ENCODE data around the gene SNTG2.

Gene SNTG2

GRCh38 chr2:1147873-1148612, 197.4 kb downstream of the SNTG2 start:
- DNase-seq (ENCODE audit: low spot score) = no peak

- no peak for DNase-seq (ENCODE audit: low spot score)
Measured at GRCh38 chr2:1150724-1151511, 200.3 kb downstream of the SNTG2 start.

- no peak for DNase-seq (ENCODE audit: low spot score)
Measured at GRCh38 chr2:1152375-1152774, 201.7 kb downstream of the SNTG2 start.

- DNase-seq (ENCODE audit: low spot score) = no peak
Measured at GRCh38 chr2:1153920-1154319, 203.3 kb downstream of the SNTG2 start.

- no peak for DNase-seq (ENCODE audit: low spot score)
Measured at GRCh38 chr2:1154710-1155594, 204.3 kb downstream of the SNTG2 start.

GRCh38 chr2:1156059-1156458, 205.4 kb downstream of the SNTG2 start:
- no peak for DNase-seq (ENCODE audit: low spot score)

GRCh38 chr2:1156531-1156930, 205.9 kb downstream of the SNTG2 start:
- DNase-seq (ENCODE audit: low spot score) = no peak

- DNase-seq (ENCODE audit: low spot score) = no peak
Measured at GRCh38 chr2:1157107-1157506, 206.5 kb downstream of the SNTG2 start.

- DNase-seq (ENCODE audit: low spot score) = no peak
Measured at GRCh38 chr2:1159013-1159412, 208.4 kb downstream of the SNTG2 start.

GRCh38 chr2:1162246-1162645, 211.6 kb downstream of the SNTG2 start:
- no peak for DNase-seq (ENCODE audit: low spot score)

- DNase-seq (ENCODE audit: low spot score) = no peak
Measured at GRCh38 chr2:1162768-1163584, 212.3 kb downstream of the SNTG2 start.

- DNase-seq (ENCODE audit: low spot score) = no peak
Measured at GRCh38 chr2:1166976-1167375, 216.3 kb downstream of the SNTG2 start.

GRCh38 chr2:1168846-1169245, 218.2 kb downstream of the SNTG2 start:
- no peak for DNase-seq (ENCODE audit: low spot score)

- no peak for DNase-seq (ENCODE audit: low spot score)
Measured at GRCh38 chr2:1169291-1169949, 218.8 kb downstream of the SNTG2 start.

GRCh38 chr2:1170241-1170640, 219.6 kb downstream of the SNTG2 start:
- no peak for DNase-seq (ENCODE audit: low spot score)

GRCh38 chr2:1170711-1171110, 220.1 kb downstream of the SNTG2 start:
- DNase-seq (ENCODE audit: low spot score) = no peak

GRCh38 chr2:1173528-1173927, 222.9 kb downstream of the SNTG2 start:
- no peak for DNase-seq (ENCODE audit: low spot score)

- DNase-seq (ENCODE audit: low spot score) = no peak
Measured at GRCh38 chr2:1181893-1182292, 231.2 kb downstream of the SNTG2 start.

GRCh38 chr2:1183300-1183699, 232.7 kb downstream of the SNTG2 start:
- no peak for DNase-seq (ENCODE audit: low spot score)

GRCh38 chr2:1186421-1186820, 235.8 kb downstream of the SNTG2 start:
- no peak for DNase-seq (ENCODE audit: low spot score)

- DNase-seq (ENCODE audit: low spot score) = no peak
Measured at GRCh38 chr2:1187189-1187588, 236.5 kb downstream of the SNTG2 start.

Data from GM03348 (cell line).